ENCODE measurements around the gene BAZ1A. TPM values are rescaled to one million over a fixed set of nuclear protein-coding genes. Genes with fewer than 3 reads are reported as not detected.

Gene BAZ1A
- total and polyA plus RNA-seq, 4 donors = 4.5 to 44.9 (median 13.3) TPM

DNA sequence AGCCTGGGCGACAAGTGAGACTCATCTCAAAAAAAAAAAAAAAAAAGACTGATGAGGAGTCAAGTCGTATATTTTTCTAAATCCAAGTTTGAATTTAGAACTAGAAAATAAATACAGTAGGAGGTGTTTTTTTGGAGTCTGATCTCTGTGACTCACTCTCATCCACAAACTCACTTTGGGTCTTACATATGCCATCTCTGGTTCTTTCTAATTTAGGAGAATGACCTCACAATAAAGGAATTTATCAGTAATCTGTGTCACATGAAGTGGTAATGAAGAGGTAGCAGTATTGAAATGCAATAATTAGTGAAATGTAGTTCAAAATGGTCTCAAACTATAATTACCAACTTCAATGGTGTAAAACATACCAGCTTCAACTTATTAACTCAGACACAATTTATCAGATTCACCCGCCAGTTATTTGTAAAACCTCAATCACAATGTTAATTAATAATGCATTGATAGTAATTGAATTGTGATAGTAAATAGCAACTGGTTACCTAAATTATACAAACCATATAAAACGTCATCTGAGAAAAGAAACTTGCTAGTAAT lies 156.3 kb downstream of the BAZ1A start:
- Histone ChIP-seq H3K27ac (ENCODE audit: low read depth in 1 of 2, low read length in 2 of 2) (peak overlapping the region; percentile 45 to 50), H3K27me3 (ENCODE audit: control insufficient read depth in 4 of 4, insufficient read depth in 4 of 4, low read length in 3 of 4) (no peaks in the 10 kb centered on the region), H3K9me3 (ENCODE audit: control insufficient read depth in 4 of 4, low read length in 3 of 4) (no peaks in the 10 kb centered on the region), H3K4me1 (ENCODE audit: control insufficient read depth in 4 of 4, insufficient read depth in 4 of 4, low read length in 3 of 4) (peaks cover 0 to 14% (median 1%) of the 10 kb centered on the region in 4 donors), H3K36me3 (ENCODE audit: control insufficient read depth in 4 of 4, insufficient read depth in 3 of 4, low read depth in 1 of 4, low read length in 3 of 4) (no peaks in the 10 kb centered on the region), H3K4me3 (ENCODE audit: low read depth in 1 of 3, low read length in 3 of 3) (no peak overlapping the region), H3K9ac (ENCODE audit: low read depth in 1 of 2, low read length in 2 of 2) (no peak overlapping the region)
- 59% methylated on average over 4 of the region's 4 CpGs for WGBS
- no peak for DNase-seq (ENCODE audit: low spot score)
- TF ChIP-seq JUND (IDR thresholded peaks at IDR 0.05) (peak; percentile 24 to 82), EGR1 (IDR thresholded peaks at IDR 0.05; ENCODE audit: low read depth in 2 of 2) (no peak)

DNA sequence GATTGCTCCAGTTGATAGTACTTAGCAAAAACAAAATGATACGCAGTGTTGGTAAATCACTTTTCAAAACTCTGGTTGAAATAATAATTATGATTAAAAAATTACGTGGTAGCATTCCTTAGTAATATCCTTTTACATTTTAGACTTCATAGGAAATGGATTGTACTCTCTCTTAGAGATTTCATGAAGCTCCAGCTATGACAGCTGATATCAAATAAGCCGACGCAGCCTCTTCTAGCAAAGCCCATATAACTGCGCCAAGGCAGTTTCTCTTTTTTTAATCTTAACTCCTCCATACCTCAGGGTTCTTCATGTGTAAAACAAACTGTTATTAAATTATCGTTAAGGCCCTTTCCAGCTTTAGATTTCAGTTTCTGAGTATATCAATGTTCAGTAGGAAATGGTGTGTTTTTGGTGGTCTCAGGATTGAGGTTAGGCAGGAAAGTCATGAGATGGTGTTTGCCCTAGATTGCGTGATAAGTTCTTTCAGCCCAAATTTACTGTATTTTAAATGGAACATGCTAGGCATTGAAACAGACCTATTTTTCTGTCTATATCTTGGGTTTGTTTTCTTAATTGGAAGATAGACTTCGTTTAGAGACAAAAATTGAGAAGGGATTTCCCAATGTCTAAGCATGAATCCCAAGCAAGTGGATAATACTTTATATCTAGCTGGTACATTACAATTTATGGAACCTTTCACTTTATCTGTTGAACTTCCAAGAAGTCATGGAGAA lies 159.9 kb downstream of the BAZ1A start:
- Histone ChIP-seq H3K4me3 (ENCODE audit: low read depth in 1 of 3, low read length in 3 of 3) (peak overlapping the region; percentile 57 to 75 (median 69)), H3K27me3 (ENCODE audit: control insufficient read depth in 4 of 4, insufficient read depth in 4 of 4, low read length in 3 of 4) (no peaks in the 10 kb centered on the region), H3K36me3 (ENCODE audit: control insufficient read depth in 4 of 4, insufficient read depth in 3 of 4, low read depth in 1 of 4, low read length in 3 of 4) (peaks cover 2 to 8% (median 5%) of the 10 kb centered on the region in 4 donors), H3K9me3 (ENCODE audit: control insufficient read depth in 4 of 4, low read length in 3 of 4) (no peaks in the 10 kb centered on the region), H3K9ac (ENCODE audit: low read depth in 1 of 2, low read length in 2 of 2) (peak overlapping the region; percentile 73 to 74), H3K27ac (ENCODE audit: low read depth in 1 of 2, low read length in 2 of 2) (peak overlapping the region; percentile 97 to 98), H3K4me1 (ENCODE audit: control insufficient read depth in 4 of 4, insufficient read depth in 4 of 4, low read length in 3 of 4) (peaks cover 0 to 28% (median 8%) of the 10 kb centered on the region in 4 donors)
- TF ChIP-seq, protein P1, sequence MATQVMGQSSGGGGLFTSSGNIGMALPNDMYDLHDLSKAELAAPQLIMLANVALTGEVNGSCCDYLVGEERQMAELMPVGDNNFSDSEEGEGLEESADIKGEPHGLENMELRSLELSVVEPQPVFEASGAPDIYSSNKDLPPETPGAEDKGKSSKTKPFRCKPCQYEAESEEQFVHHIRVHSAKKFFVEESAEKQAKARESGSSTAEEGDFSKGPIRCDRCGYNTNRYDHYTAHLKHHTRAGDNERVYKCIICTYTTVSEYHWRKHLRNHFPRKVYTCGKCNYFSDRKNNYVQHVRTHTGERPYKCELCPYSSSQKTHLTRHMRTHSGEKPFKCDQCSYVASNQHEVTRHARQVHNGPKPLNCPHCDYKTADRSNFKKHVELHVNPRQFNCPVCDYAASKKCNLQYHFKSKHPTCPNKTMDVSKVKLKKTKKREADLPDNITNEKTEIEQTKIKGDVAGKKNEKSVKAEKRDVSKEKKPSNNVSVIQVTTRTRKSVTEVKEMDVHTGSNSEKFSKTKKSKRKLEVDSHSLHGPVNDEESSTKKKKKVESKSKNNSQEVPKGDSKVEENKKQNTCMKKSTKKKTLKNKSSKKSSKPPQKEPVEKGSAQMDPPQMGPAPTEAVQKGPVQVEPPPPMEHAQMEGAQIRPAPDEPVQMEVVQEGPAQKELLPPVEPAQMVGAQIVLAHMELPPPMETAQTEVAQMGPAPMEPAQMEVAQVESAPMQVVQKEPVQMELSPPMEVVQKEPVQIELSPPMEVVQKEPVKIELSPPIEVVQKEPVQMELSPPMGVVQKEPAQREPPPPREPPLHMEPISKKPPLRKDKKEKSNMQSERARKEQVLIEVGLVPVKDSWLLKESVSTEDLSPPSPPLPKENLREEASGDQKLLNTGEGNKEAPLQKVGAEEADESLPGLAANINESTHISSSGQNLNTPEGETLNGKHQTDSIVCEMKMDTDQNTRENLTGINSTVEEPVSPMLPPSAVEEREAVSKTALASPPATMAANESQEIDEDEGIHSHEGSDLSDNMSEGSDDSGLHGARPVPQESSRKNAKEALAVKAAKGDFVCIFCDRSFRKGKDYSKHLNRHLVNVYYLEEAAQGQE (IDR thresholded peaks at IDR 0.05) = no peak
- no peak for TF ChIP-seq FOXA2 (IDR thresholded peaks at IDR 0.05)
- TF ChIP-seq, protein P2, sequence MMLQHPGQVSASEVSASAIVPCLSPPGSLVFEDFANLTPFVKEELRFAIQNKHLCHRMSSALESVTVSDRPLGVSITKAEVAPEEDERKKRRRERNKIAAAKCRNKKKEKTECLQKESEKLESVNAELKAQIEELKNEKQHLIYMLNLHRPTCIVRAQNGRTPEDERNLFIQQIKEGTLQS (IDR thresholded peaks at IDR 0.05) = no peak
- no peak for TF ChIP-seq TAF1 (conservative IDR thresholded peaks at IDR 0.05)
- TF ChIP-seq EGR1 (IDR thresholded peaks at IDR 0.05; ENCODE audit: low read depth in 2 of 2) = no peak
- no peak for TF ChIP-seq HNF4G (IDR thresholded peaks at IDR 0.05)
- TF ChIP-seq, protein P3, sequence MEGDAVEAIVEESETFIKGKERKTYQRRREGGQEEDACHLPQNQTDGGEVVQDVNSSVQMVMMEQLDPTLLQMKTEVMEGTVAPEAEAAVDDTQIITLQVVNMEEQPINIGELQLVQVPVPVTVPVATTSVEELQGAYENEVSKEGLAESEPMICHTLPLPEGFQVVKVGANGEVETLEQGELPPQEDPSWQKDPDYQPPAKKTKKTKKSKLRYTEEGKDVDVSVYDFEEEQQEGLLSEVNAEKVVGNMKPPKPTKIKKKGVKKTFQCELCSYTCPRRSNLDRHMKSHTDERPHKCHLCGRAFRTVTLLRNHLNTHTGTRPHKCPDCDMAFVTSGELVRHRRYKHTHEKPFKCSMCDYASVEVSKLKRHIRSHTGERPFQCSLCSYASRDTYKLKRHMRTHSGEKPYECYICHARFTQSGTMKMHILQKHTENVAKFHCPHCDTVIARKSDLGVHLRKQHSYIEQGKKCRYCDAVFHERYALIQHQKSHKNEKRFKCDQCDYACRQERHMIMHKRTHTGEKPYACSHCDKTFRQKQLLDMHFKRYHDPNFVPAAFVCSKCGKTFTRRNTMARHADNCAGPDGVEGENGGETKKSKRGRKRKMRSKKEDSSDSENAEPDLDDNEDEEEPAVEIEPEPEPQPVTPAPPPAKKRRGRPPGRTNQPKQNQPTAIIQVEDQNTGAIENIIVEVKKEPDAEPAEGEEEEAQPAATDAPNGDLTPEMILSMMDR (IDR thresholded peaks at IDR 0.05; ENCODE audit: low read depth, low read length, missing input control) = no peak
- TF ChIP-seq JUND (IDR thresholded peaks at IDR 0.05) = no peak
- no peak for TF ChIP-seq GABPA (IDR thresholded peaks at IDR 0.05 in 1 of 2, conservative IDR thresholded peaks at IDR 0.05 in 1 of 2)
- no peak for TF ChIP-seq FOXA1 (IDR thresholded peaks at IDR 0.05)
- TF ChIP-seq RAD21 (IDR thresholded peaks at IDR 0.05) = no peak
- no peak for TF ChIP-seq SP1 (IDR thresholded peaks at IDR 0.05)
- no peak for TF ChIP-seq YY1 (IDR thresholded peaks at IDR 0.05)
- no peak for TF ChIP-seq NR2F2 (IDR thresholded peaks at IDR 0.05)
- TF ChIP-seq HNF4A (conservative IDR thresholded peaks at IDR 0.05) = no peak
- TF ChIP-seq, protein P4, sequence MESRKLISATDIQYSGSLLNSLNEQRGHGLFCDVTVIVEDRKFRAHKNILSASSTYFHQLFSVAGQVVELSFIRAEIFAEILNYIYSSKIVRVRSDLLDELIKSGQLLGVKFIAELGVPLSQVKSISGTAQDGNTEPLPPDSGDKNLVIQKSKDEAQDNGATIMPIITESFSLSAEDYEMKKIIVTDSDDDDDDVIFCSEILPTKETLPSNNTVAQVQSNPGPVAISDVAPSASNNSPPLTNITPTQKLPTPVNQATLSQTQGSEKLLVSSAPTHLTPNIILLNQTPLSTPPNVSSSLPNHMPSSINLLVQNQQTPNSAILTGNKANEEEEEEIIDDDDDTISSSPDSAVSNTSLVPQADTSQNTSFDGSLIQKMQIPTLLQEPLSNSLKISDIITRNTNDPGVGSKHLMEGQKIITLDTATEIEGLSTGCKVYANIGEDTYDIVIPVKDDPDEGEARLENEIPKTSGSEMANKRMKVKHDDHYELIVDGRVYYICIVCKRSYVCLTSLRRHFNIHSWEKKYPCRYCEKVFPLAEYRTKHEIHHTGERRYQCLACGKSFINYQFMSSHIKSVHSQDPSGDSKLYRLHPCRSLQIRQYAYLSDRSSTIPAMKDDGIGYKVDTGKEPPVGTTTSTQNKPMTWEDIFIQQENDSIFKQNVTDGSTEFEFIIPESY (IDR thresholded peaks at IDR 0.05) = no peak
- TF ChIP-seq, protein P5, sequence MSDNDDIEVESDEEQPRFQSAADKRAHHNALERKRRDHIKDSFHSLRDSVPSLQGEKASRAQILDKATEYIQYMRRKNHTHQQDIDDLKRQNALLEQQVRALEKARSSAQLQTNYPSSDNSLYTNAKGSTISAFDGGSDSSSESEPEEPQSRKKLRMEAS (IDR thresholded peaks at IDR 0.05) = no peak
- TF ChIP-seq RXRA (IDR thresholded peaks at IDR 0.05) = no peak
- no peak for DNase-seq (ENCODE audit: low spot score)
- 37% methylated on average over 8 of the region's 8 CpGs for WGBS

Data from liver (tissue), 9 donors.